B cell (primary cell): ENCODE data around the gene CENPI. TPM values are rescaled to one million over a fixed set of nuclear protein-coding genes. Genes with fewer than 3 reads are reported as not detected.

Experiments used
- ATAC-seq: fragments of 200-7000 bp; cut with Tn5 transposase; one replicate; pipeline ENCODE4 v1.10.0; 2021; ENCODE audit warnings: low read depth, mild to moderate bottlenecking, moderate number of reproducible peaks, moderate library complexity
- CTCF ChIA-PET: fragments of 350-600 bp; sonication (Branson Sonifier 250); formaldehyde crosslinking; loops from one replicate; lab custom pipeline; 2021; ENCODE audit warnings: antibody characterized with exemption, inconsistent platforms; lab: Charles Lee
- POLR2A ChIA-PET: fragments of 350-600 bp; sonication (Branson Sonifier 250); formaldehyde crosslinking; loops from one replicate; lab custom pipeline; 2021; ENCODE audit warnings: antibody characterized with exemption; lab: Charles Lee
- DNase-seq: peaks from one replicate; pipeline ENCODE4 v3.0.0; 2013
- H2AFZ ChIP-seq: 2 replicates; pipeline ENCODE4 v1.6.1; 2012; ENCODE audit warnings: mild to moderate bottlenecking, low read depth, low read length; ENCODE audit not compliant: insufficient read depth, poor library complexity, severe bottlenecking
- H3K27ac ChIP-seq, 2 donors: 1 replicate in 1 of 2; 2 replicates in 1 of 2; pipeline ENCODE4 v1.5.1; 2012 to 2013; ENCODE audit warnings: low read length in 2 of 2, mild to moderate bottlenecking in 2 of 2, moderate library complexity in 1 of 2
- H3K27me3 ChIP-seq, 4 experiments: fragments of 200-600 bp in 1 of 4; sonication (generic) in 1 of 4; replicated peaks in 1 of 4; 1 replicate in 2 of 4; 2 replicates in 2 of 4; pipeline versions ENCODE4 v1.6.1 to v1.7.0; 2013 to 2016; ENCODE audit warnings: low read length in 3 of 4, mild to moderate bottlenecking in 2 of 4, mixed read lengths in 1 of 4, moderate library complexity in 1 of 4; ENCODE audit not compliant: insufficient read depth in 4 of 4, control insufficient read depth in 3 of 4; ENCODE audit errors: control extremely low read depth in 1 of 4
- H3K36me3 ChIP-seq, 2 experiments: replicated peaks in 1 of 2; 1 replicate in 1 of 2; 2 replicates in 1 of 2; pipeline versions ENCODE4 v1.6.1 to v1.7.1; 2013; ENCODE audit warnings: low read length in 1 of 2; ENCODE audit not compliant: insufficient read depth in 2 of 2, control insufficient read depth in 1 of 2; ENCODE audit errors: control extremely low read depth in 1 of 2, extremely low read depth in 1 of 2
- H3K4me1 ChIP-seq, 2 donors: fragments of 200-600 bp in 1 of 2; sonication (generic) in 1 of 2; 1 replicate in 1 of 2; 2 replicates in 1 of 2; pipeline versions ENCODE4 v1.5.1 to v1.6.1; 2013 to 2017; ENCODE audit warnings: low read length in 2 of 2; ENCODE audit not compliant: control insufficient read depth in 2 of 2, insufficient read depth in 2 of 2
- H3K4me2 ChIP-seq: replicated peaks from 2 replicates; pipeline ENCODE3; 2012; ENCODE audit warnings: mild to moderate bottlenecking, low read depth, low read length; ENCODE audit not compliant: poor library complexity, severe bottlenecking
- H3K4me3 ChIP-seq, 5 experiments: fragments of 200-600 bp in 1 of 5; sonication (generic) in 1 of 5; 1 replicate in 3 of 5; 2 replicates in 2 of 5; pipeline versions ENCODE4 v1.5.1 to v1.7.0; 2011 to 2016; ENCODE audit warnings: low read length in 4 of 5, mild to moderate bottlenecking in 4 of 5, low read depth in 2 of 5, control low read depth in 1 of 5, moderate library complexity in 1 of 5; ENCODE audit not compliant: insufficient read depth in 1 of 5; ENCODE audit errors: control extremely low read depth in 1 of 5, extremely low read depth in 1 of 5
- H3K79me2 ChIP-seq: fragments of 200-600 bp; sonication (generic); one replicate; pipeline ENCODE4 v1.6.0; 2016; ENCODE audit warnings: low read length; ENCODE audit not compliant: control insufficient read depth, insufficient read depth
- H3K9ac ChIP-seq: fragments of 200-600 bp; sonication (generic); 2 replicates; pipeline ENCODE4 v1.6.1; 2017; ENCODE audit warnings: mild to moderate bottlenecking, low read length, moderate library complexity
- H3K9me3 ChIP-seq, 3 donors: one replicate each; pipeline versions ENCODE4 v1.6.1 to v1.7.1; 2013; ENCODE audit warnings: low read length in 2 of 3; ENCODE audit not compliant: control insufficient read depth in 2 of 3, insufficient read depth in 1 of 3; ENCODE audit errors: control extremely low read depth in 1 of 3
- H4K20me1 ChIP-seq: 2 replicates; pipeline ENCODE4 v1.6.0; 2012; ENCODE audit warnings: mild to moderate bottlenecking, low read length; ENCODE audit not compliant: insufficient read depth, control insufficient read depth, poor library complexity, severe bottlenecking
- H3K27ac Mint-ChIP-seq: one replicate; pipeline ENCODE4 v1.8.0; 2021; ENCODE audit warnings: mixed read lengths
- H3K27me3 Mint-ChIP-seq: one replicate; pipeline ENCODE4 v1.8.0; 2021; ENCODE audit warnings: mixed read lengths
- H3K4me1 Mint-ChIP-seq: one replicate; pipeline ENCODE4 v1.8.0; 2021; ENCODE audit warnings: mixed read lengths
- H3K4me3 Mint-ChIP-seq: one replicate; pipeline ENCODE4 v1.8.0; 2021; ENCODE audit warnings: mixed read lengths
- H3K9me3 Mint-ChIP-seq: one replicate; pipeline ENCODE4 v1.8.0; 2022; ENCODE audit warnings: mixed read lengths; ENCODE audit not compliant: insufficient read depth
- CTCF ChIP-seq: fragments of 200-600 bp; IDR thresholded peaks from one replicate; pipeline ENCODE4 v1.8.0; 2022; ENCODE audit warnings: antibody characterized with exemption, mild to moderate bottlenecking
- EZH2 ChIP-seq: IDR thresholded peaks from 2 replicates; pipeline ENCODE4 v1.6.1; 2012; ENCODE audit warnings: borderline replicate concordance, low read depth, mild to moderate bottlenecking, moderate library complexity, low read length; ENCODE audit not compliant: insufficient read depth, poor library complexity, severe bottlenecking
- WGBS: methylation state at CpG from one replicate; pipeline ENCODE4 v1.1.5; 2013; ENCODE audit warnings: missing lambda C conversion rate; ENCODE audit not compliant: insufficient coverage; 5-methylcytosine and 5-hydroxymethylcytosine counted together
- intact Hi-C: fragments of 100-400 bp; cut with micrococcal nuclease; formaldehyde crosslinking; loops from one replicate; pipeline ENCODE4 v1.10.0; 2022
- polyA plus RNA-seq: library from polyadenylated mRNA; depleted of rRNA; stranded (reverse); fragments of >200 nt; gene quantifications from 2 replicates; pipeline ENCODE4 v1.2.3, GENCODE V29; 2012
- total RNA-seq, 2 donors: library from RNA; stranded (reverse); fragments of 120-200 nt in 1 of 2; gene quantifications; 1 replicate in 1 of 2; 2 replicates in 1 of 2; pipeline versions ENCODE4 v1.2.3 to v1.2.4, GENCODE V29; 2013 to 2022

Gene CENPI
- total and polyA plus RNA-seq, 2 donors (not counting 1 experiment from before 2014, with no cell fraction given) = 0.28 to 3.2 TPM

GRCh38 chrX:101081231-101081630, 16.8 kb upstream of the CENPI start:
- POLR2A ChIA-PET = no interaction called here
- Mint-ChIP-seq H3K9me3 (no peaks in the 10 kb centered on the region), H3K4me1 (peaks cover 7% of the 10 kb centered on the region), H3K4me3 (no peak overlapping the region), H3K27me3 (peaks cover 26% of the 10 kb centered on the region), H3K27ac (no peak overlapping the region)
- H3K4me3 ChIP-seq = no peak overlapping the region
- TF ChIP-seq CTCF (no peak), EZH2 (no peak)
- no peak for DNase-seq
- H2AFZ ChIP-seq = no peak overlapping the region
- CTCF ChIA-PET = no interaction called here
- no peaks in the 10 kb centered on the region for H3K36me3 ChIP-seq
- intact Hi-C loops = no loop called here
- H3K4me2 ChIP-seq = no peak overlapping the region
- no peaks in the 10 kb centered on the region for H3K9me3 ChIP-seq
- ATAC-seq = no peak
- H3K9ac ChIP-seq = no peak overlapping the region
- H3K27me3 ChIP-seq = peaks cover 0 to 18% (median 0%) of the 10 kb centered on the region in 4 experiments
- H4K20me1 ChIP-seq = no peaks in the 10 kb centered on the region
- no peak overlapping the region for H3K27ac ChIP-seq
- 100% methylated on average over 1 of the region's 3 CpGs for WGBS
- no peaks in the 10 kb centered on the region for H3K79me2 ChIP-seq
- no peaks in the 10 kb centered on the region for H3K4me1 ChIP-seq

DNA sequence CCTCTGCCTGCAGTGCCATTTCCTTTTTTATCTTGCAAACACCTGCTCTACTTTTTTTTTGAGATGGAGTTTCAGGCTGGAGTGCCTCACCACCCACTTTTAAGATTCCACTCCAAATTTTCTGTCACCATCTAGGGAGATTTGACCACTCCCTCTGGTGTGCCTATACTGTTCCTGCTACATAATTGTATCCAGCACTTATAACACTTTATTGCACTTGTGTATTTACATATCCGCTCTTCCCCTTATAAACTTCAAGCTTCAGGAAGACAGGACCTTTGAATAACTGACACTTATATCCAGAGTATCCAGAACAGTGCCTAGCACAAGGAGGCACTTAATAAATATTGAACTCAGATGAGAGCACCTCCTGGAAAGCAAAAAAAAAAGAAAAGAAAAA, 6.2 kb upstream of the CENPI start:
- Mint-ChIP-seq H3K4me3 (no peak overlapping the region), H3K27me3 (no peaks in the 10 kb centered on the region), H3K9me3 (no peaks in the 10 kb centered on the region), H3K4me1 (no peaks in the 10 kb centered on the region), H3K27ac (no peak overlapping the region)
- H3K4me2 ChIP-seq = no peak overlapping the region
- H3K79me2 ChIP-seq = no peaks in the 10 kb centered on the region
- no peaks in the 10 kb centered on the region for H4K20me1 ChIP-seq
- no peaks in the 10 kb centered on the region for H3K4me1 ChIP-seq
- ATAC-seq = no peak
- DNase-seq = no peak
- H3K4me3 ChIP-seq = no peak overlapping the region
- TF ChIP-seq EZH2 (no peak), CTCF (no peak)
- no peak overlapping the region for H3K27ac ChIP-seq
- intact Hi-C loops = no loop called here
- no peaks in the 10 kb centered on the region for H3K27me3 ChIP-seq
- WGBS = no CpG with 5 or more reads among the region's 1 CpG
- no peaks in the 10 kb centered on the region for H3K9me3 ChIP-seq
- no peak overlapping the region for H2AFZ ChIP-seq
- H3K36me3 ChIP-seq = no peaks in the 10 kb centered on the region
- ChIA-PET CTCF (no interaction called here), POLR2A (no interaction called here)
- H3K9ac ChIP-seq = no peak overlapping the region
